Stimulated activated CD4-positive, alpha-beta T cell treated with anti-CD3 and anti-CD28 coated beads, Interleukin-1b, Interleukin-23, amount 100 ng/mL, for 24 hours (primary cell): Measurements from ENCODE around the gene TIMM50.
A peak's percentile ranks its signal among the peaks of the same experiment; 100 is the strongest.

ENCODE experiments used
- DNase-seq, 4 experiments: peaks; one replicate each; pipeline ENCODE4 v3.0.0-alpha.2; 2020; ENCODE audit warnings: low read depth in 4 of 4, low spot score in 1 of 4

TIMM50 gene

DNA sequence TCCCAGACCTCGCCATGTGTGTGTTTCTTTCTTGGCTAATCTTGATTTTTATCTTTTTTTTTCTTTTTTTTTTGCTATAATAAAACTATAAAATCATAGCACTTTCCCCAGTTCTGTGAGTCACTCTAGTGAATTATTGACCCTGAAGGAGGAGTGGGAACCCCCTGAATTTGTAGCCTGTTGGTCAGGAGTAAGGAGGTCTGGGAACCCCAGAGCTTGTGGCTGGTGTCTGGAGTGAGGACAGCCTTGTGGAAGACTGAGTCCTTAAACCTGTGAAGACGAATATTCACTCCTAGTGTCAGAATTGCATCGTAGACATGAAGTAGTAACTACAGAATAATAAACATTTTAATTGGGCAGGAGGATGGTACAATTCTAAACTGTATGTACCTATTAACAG lies 44.6 kb downstream of the TIMM50 start:
- DNase-seq, result no peak

DNA sequence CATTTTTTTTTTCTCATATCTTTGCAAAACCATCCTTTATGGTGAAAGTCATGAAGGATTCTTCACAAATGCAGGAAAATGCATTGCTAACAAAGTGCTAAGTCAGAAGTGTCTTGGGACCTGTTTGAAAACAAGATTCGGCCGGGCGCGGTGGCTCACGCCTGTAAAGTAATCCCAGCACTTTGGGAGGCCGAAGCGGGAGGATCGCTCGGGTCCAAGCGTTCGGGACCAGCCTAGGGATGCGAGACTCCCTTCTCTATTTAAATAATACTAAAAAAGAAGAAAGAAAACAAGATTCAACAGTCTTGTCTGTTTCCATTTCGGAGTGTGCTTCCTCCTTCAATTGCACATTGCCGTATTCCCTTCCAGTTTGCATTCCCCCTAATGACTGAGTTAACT lies 51.2 kb downstream of the TIMM50 start:
- DNase-seq, result no peak

DNA sequence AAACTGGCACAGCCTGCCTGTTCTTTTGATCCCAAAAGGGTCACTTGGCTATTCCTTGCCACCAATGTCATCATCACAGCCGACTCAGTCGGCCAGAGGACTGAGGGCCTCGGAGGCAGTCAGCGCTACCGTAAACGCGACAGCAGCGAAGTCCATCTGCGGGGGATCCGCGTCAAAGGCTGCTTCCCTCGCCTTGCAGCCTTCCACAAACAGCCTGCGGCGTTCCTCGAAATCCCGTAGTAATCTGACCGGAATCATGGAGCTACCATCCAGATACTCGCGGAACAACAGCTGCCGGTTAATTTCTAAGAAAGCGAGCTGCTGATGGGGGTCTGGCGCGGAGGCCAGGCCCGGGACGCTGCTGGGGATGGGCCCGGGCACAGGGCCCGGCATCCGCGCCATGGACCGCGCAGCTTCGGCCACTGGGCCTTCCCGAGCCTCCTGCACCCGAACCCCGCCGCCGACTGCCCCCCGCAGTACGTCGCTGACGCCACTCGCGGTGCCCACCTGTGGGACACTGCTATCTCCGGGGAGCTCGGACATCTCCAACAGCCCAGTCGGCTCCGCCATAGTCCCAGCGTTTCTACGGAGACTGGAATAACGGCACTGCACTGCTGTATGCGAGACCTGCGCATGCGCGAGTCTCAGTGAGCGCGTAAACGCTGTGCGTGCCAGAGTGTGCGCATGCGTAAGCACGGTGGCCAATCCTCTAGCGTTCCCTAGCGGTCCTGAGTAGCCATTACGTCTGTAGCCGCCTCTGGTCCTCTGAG lies 51.8 kb downstream of the TIMM50 start, which contains the start of gene EID2B:
Gene EID2B (minus strand): TSS at position 620 of the 770 bp plus-strand sequence. CDS start 50 bp downstream, at position 570.
- DNase-seq, result peak; percentile 88 to 96 (median 90)

DNA sequence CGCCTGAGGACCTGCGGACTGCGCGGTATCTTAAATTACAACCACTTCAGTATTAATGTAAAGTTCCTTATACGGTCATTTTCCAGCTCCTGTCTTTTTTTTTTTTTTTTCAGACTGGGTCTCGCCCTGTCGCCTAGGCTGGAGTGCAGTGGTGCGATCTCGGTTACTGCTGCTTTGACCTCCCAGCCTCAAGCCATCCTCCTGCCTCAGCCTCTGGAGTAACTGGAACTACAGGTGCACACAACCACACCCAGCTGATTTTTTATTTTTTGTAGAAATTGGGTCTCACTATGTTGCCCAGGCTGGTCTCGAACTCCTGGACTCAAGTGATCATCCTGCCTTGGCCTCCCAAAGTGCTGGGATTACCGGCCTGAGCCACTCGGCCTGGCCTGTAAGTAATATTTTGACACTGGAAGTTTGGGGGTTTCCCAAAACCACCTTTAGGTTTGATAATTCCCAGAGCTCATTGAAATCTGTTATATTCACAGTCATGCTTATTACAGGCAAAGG lies 52.4 kb downstream of the TIMM50 start:
- no peak for DNase-seq

DNA sequence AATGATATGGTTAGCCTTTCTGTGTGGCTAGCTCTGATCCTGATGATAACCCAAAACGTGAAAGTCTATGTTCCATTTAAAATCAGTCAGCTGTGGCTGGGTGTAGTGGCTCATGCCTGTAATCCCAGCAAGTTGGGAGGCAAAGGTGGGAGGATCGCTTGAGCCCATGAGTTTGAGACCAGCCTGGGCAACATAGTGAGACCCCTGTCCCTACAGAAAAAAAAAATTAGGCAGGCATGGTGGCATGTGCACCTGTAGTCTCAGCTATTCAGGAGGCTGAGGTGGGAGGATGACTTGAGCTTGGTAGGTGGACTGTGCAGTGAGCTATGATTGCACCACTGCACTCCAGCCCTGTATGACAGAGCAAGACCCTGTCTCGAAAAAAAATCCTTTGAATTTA lies 53.2 kb downstream of the TIMM50 start:
- DNase-seq, result no peak

GRCh38 chr19:39539165-39539517 lies 58.5 kb downstream of the TIMM50 start:
- DNase-seq, result no peak

- DNase-seq, result peak; percentile 91 to 96 (median 95)
Measured at GRCh38 chr19:39539518-39540332, 59.1 kb downstream of the TIMM50 start, which contains the start of gene EID2. TSS of gene EID2 (minus strand) at chr19:39540161. CDS start at chr19:39540079, 82 bp downstream.

DNA sequence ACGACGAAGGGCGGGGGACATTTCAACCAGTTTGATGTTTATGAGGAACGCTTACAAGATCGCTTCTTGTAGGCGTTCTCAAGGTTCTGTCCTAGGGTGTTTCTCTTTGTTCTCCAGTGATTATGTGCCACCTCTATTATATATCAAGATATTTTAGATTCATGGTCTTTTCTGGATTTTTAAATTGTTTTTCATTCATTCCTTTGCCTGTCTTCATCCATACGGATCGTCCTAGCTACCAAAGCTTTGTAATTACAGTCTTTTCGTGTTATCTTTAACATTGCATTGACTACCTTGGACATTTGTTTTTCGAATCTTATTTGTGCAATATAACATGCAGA lies 59.7 kb downstream of the TIMM50 start:
- DNase-seq, result no peak
